A673 (cell line): ENCODE results near the gene GIGYF2.

ENCODE experiments used
- CTCF ChIP-seq: fragments of 300-800, 200-600 bp; sonication (generic); conservative IDR thresholded peaks from 2 replicates; pipeline ENCODE4 v1.5.1; 2017; ENCODE audit warnings: low read depth, mild to moderate bottlenecking, antibody characterized with exemption, low read length, moderate library complexity, mixed read lengths
- EZH2 ChIP-seq: fragments of 200-600 bp; sonication (generic); IDR thresholded peaks from 2 replicates; pipeline ENCODE4 v1.6.1; 2017; ENCODE audit warnings: borderline replicate concordance, low read depth, mild to moderate bottlenecking, mixed read lengths, antibody characterized with exemption, low read length; ENCODE audit not compliant: poor library complexity, severe bottlenecking

DNA sequence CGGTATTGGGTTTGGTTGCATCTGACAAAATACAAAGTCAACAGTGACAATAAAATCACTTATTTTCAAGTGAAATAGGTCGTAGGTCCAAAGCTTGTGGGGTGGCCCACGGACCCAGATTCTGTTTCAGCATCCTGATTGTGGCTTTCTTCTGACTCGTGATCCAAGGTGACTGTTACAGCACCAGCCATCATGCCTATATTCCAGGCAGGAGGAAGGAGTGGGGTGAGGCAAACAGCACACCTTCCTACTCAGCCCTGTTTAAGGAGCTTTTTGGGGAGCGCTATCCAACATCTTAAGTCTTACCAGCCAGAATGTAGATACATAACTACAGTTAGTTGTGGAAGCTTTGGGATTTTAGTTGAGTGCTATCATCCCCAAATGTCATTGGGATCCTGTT lies 164.2 kb downstream of the GIGYF2 start:
- TF ChIP-seq CTCF (no peak), EZH2 (no peak)
